HG03520 (cell line): ENCODE data around the gene CDK19.
"Not testable (repeated sequence)": the region's sequence is repeated elsewhere in the genome, so short reads cannot be mapped to it uniquely, and the experiment has no call there.

Experiments used
- ATAC-seq: cut with Tn5 transposase; IDR thresholded peaks from one replicate; pipeline ENCODE4 v1.9.1; 2021; ENCODE audit warnings: mild to moderate bottlenecking, moderate library complexity; ENCODE audit not compliant: unreplicated experiment

The CDK19 gene

DNA sequence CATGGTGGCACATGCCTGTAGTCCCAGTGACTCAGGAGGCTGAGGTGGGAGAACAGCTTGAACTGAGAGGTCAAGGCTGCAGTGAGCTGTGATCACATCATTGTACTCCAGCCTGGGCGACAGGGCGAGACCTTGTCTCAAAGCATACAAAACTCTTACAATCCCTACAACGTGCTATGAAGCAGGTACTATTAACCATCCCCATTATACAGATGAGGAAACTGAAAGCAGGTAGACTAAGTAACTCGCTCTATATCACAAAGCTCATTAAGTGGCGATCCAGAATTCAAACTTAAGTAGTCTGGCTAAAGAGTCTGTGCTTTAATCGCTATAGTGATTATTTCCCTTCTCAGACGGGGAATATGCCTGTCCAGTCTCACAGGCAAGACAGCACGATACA lies 54.7 kb downstream of the CDK19 start:
- no peak for ATAC-seq

DNA sequence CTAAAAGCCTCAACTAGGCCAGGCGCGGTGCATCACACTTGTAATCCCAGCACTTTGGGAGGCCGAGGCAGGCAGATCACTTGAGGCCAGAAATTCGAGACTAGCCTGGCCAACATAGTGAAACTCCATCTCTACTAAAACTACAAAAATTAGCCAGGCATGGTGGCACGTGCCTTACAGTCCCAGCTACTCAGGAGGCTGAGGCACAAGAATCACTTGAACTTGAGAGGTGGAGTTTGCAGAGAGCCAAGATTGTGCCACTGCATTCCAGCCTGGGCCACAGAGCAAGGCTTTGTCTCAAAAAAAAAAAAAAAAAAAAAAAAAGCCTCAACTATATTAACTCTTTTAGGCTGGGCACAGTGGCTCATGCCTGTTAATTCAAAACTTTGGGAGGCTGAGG lies 55.2 kb downstream of the CDK19 start:
- not testable (repeated sequence) for ATAC-seq

DNA sequence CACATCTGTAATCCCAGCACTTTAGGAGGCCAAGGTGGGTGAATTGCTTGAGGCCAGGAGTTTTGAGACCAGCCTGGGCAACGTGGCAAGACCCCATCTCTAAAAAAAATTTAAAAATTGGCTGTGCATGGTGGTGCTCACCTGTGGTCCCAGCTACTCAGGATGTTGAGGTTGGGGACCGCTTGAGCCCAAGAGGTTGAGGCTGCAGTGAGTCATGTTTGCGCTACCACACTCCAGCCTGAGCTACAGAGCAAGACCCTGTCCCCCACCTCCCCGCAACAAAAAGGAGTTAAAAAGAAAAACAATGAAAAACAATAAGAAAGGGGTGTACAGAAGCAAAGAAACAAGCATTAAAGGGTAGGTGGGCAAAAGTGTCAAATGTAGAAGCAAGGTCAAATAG lies 57.3 kb downstream of the CDK19 start:
- no peak for ATAC-seq

DNA sequence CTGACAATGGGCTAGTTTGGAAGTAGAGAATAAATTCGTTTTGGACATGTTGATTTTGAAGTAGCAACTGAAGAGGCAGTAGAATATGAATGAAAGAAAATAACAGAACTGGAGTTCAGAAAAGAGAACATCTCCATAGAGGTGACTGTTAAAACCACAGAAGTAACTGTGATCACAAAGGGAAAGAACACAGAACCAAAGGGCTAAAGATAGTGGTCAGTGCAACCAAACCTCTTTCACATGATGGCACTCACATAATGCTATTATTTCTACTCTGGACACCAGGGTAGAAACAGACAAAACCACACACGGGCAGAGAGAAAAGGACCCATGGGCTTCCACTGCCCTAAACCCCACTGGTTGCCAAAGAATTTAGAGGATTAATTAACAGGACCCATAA lies 58.5 kb downstream of the CDK19 start:
- ATAC-seq: no peak

DNA sequence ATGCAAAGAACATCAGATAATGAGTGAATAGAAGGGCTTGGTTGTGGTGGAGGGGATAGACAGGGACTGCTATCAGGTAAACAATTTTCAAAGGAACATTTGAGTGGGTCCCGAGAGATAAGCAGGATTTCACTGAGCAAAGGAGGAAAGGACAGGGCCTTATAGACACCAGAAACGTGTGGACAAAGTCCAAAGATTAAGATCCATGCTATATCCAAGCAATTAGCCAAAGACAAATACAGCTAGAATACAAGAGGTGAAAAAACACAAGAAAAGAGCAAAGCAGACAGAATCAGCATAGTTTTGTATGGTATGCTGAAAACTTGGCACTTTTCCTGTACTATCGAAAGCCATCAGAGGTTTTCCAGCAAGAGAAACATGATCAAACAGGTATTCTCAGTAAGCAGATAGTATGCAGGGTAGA lies 59.8 kb downstream of the CDK19 start:
- ATAC-seq: no peak

DNA sequence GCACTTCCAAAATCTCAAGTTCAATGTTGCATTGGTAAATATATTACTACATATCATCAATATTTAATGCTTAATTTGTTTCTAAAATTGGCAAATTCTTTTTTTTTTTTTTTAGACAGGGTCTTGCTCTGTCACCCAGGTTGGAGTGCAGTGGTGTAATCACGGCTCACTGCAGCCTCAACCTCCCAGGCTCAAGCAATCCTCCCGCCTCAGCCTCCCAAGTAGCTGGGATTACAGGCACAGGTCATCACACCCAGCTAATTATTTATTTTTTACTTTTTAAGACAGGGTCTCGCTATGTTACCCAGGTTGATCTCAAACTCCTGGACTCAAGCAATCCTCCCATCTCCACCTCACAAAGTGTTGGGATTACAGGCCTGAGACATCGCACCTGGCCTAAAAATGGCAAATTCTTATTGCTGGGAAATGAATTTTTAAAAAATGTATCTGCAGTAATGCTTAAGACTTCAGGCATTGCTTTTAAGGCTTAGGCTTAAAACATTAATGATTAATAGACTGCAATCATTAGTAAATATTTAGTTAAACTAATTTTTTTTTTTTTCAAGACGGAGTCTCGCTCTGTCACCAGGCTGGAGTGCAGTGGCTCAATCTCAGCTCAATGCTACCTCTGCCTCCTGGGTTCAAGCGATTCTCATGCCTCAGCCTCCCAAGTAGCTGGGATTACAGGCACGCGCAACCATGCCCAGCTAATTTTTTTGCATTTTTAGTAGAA lies 61.2 kb downstream of the CDK19 start:
- ATAC-seq: not testable (repeated sequence)

DNA sequence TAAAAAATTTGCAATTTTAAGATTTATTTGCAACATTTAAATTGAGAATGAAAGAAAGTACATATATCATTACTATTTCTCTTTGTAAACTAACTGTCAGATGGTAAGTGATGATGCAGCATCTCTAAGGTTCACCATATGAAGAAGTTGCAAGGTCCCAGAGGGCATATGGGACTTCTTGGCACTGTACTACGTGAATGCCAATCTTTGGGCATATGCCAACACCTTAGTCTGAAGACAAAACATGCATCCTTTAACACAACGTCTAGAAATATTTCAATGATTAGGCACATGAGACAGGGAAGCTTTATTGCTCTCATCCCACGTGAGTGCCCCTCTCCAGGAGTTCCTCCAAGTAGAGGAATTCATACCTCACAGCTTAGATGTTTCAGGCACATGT lies 66.8 kb downstream of the CDK19 start:
- no peak for ATAC-seq

DNA sequence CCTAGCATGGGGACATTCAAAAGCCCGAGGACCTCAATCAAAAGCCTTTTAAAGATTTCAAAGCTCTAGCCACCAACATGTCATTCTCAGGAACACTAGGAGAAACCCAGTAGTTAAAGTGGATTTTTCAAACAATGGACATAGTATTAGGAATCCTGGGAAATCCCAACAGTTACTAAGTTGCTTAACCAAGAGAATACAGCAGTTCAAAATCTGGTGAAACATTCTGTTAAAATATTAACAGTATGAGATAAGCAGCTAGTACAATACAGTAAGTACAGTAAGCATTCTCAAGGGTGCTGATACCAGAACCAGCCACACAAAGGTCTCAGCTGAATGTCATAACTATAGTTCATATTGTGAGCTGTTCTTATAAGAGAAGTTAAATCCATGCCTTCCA lies 68.6 kb downstream of the CDK19 start:
- ATAC-seq: no peak

DNA sequence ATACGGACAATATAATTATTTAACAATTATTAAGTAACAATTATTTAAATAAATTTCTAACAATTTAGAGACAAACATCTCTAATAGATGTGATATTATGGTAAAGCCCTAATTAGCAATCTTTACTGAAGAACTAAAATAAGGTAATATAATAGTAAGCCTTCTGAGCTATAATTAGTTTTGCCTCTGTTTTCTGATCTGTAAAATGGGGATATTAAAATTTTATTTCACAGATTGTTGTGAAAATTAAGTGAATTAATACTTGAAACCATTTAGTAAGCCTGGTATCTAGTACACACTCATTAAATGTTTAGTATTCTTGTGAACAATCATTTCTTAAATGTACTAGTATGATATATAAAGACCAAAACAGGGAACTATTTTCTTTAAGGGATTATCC lies 70.3 kb downstream of the CDK19 start:
- ATAC-seq: no peak

DNA sequence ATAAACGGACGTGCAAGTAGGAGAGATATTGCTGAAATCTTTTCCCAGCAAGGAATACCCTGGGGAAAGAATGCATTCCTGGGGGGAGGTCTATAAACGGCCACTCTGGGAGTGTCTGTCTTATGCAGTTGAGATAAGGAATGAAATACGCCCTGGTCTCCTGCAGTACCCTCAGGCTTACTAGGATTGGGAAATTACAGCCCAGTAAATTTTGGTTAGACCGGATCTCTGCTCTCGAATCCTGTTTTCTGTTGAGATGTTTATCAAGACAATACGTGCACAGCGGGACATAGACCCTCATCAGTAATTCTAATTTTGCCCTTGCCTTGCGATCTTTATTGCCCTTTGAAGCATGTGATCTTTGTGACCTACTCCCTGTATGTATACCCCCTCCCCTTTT lies 72.7 kb downstream of the CDK19 start:
- not testable (repeated sequence) for ATAC-seq

DNA sequence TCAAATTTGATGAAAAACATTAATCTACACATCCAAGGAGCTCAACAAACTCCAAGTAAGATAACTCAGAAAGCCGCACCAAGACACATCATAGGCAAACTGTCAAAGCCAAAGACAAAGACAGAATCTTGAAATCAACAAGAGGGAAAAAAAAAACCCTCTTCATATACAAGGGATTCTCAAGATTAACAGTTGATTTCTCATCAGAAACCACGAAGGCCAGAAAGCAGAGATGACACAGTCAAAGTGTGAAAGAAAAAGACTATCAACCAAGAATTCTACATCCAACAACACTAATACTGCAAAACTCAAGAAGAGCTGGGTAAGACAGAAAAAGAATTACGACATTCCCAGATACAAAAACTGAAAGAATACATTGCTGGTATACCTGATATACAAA lies 73.8 kb downstream of the CDK19 start:
- ATAC-seq: no peak

DNA sequence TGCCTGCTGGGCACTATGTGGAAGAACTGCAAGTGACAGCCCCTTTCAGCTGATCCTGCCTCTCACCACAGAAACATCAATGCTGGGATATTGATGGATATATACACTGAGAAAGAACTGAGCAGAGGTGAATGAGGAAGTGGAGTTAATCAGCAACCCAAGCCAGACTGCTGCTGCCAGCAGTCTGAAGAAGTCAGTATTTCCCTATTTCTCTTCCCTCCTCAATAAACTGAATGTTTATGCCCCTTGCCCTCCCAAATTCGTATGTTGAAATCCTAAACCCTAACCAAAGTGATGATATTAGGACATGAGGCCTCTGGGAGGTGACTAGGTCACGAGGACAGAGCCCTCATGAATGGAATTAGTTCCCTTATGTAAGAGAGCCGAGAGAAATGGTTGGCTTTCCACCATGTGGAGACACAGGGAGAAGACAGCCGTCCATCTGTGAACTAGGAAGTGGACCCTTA lies 76.3 kb downstream of the CDK19 start:
- no peak for ATAC-seq

DNA sequence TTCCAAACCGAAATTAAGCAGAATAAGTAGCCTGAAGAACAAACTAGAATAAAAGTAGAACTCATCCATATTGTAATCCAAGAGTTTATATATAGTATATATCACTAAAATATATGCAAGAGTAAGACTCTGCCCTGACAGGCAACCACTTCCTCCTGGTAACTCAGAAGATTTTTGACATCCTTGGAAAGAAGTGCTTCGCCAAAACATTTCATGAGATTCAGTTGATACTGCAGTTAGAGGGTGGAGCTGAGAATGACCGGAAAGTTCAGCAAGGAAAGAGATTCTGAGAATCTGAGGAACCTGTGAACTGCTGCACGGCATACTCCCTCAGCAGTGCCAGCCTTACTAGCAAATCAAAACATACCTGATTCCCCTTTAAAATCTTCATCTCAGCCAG lies 79.6 kb downstream of the CDK19 start:
- ATAC-seq: no peak

DNA sequence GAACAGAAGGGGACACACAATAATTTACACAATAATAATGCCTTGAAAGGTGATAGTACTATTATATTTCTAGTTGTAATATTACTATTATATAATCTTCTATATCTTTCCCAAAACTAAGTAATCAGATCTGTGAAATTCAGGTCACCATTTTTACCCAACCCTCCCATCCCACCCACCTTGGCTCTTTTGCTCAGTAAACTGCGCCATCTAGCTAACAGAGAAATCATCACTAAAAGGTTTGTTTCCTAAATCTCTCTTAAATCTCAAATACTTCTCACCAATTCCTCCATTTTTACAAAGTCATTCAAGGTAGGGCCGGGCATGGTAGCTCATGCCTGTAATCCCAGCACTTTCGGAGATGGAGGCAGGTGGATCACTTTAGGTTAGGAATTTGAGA lies 83.4 kb downstream of the CDK19 start:
- no peak for ATAC-seq

DNA sequence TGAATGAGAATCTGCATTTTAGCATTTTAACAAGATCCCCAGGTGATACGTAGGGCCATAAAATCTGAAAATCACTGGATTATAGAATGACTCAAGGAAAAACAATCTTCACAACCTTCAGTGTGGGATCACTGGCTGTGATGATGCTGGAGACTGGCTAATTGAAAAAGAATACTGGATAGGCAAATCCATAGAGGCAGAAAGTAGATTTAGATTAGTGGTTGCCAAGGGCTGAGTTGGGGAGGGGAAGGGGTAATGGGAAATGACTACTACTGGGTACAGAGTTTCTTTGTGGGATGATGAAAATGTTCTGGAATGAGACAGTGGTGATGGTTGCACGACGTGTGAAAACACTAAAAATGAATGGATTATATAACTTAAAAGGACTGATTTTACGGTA lies 84.1 kb downstream of the CDK19 start:
- no peak for ATAC-seq

DNA sequence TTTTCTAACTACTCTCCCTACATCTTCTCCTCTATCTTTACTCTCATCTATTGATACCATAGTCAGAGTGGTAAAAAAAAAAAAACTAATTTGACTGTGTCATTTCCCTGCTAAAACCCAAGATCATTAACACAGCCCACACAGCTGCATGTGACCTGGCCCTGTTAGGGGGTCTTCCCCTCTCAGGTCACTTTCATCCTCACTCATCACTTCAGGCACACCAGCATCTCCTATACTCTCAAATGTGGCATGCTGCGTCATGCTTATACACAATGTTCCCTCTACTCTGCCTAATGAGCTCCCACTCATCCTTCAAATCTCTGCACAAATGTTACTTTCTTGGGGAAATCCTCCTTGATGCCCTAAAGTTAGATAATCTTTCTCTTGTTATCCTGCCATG lies 86.8 kb downstream of the CDK19 start:
- ATAC-seq: peak; percentile 73

DNA sequence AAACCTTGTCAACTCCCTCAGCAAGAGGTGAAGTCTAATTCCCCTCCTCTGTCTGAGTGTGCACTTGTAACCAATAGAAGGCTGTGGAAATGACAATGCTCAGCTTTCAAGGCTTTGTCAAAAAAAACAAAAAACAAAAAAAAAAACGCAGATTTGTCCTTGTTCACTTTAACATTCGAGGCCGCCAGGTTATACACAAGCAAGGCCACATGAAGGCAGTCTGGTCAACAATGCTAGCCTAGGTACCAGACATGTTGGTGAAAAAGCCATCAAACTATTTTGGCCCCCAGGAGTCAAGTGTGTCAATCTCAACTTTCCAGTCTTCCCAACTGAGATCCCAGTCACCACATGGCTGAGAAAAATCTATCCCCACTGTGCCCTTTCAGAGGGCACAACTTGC lies 92.3 kb downstream of the CDK19 start:
- ATAC-seq: no peak

DNA sequence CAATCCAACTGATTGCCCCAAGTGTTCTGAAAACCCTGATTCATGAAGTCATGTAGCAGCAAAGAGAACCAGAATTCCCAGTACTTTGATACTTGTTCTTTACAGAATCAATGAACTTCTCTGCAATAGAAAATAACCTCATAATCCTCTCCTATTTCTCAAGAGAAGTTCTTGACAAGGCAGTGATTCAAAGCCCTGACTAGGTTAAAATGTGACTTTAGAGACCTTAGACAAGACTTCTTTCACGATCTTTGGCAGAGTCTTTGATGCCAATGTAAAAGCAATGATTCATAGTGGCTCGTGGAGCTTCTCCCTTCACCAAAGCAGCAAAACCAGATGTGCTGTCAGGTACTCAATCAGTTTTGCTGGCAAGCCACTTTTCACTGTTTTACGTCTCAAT lies 95.2 kb downstream of the CDK19 start:
- ATAC-seq: no peak

DNA sequence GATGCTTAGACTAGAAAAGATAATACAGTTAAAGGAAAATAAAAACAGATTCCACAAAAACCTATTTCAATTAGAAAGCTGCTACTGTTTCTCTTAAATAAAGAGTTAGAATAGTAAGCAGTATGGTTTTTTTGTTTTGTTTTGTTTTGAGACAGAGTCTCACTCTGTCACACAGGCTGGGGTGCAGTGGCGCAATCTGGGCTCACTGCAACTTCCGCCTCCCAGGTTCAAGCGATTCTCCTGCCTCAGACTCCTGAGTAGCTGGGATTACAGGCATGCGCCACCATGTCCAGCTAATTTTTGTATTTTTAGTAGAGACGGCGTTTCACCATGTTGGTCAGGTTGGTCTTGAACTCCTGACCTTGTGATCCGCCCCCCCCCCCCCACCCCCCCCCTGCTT lies 95.7 kb downstream of the CDK19 start:
- ATAC-seq: not testable (repeated sequence)

DNA sequence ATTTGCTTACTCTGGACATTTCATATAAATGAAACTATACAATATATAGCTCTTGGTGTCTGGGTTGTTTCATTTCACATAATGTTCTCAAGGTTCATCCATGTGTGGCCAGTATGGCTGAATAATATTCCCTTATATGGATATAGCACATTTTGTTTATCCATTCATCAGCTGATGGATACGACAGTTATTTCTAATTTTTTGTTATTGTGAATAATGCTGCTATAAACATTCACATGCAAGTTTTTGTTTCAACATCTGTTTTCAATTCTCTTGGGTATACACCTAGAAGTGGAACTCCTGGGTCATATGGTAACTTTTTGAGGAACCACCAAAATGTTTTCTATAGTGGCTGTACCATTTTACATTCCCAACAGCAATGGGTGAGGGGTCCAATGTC lies 101.1 kb downstream of the CDK19 start:
- ATAC-seq: no peak

DNA sequence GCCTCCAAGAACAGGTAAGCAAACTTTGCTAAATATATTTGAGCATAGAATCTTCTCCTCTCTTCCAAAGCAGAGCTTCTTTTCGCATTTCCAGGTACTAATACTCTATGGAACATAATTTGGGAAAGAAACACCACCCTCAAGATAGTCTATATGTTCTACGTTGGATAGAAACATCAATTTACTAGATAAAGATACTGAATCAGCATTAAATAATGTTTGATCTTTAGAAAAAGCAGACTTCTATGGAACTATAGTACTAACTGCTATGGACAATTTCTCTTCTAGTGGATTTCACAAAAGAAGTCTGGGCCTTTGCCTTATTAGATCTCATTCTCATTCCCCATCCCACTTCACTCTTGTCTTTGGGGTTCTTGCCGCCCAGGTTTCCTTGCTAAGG lies 103.0 kb downstream of the CDK19 start:
- ATAC-seq: no peak

DNA sequence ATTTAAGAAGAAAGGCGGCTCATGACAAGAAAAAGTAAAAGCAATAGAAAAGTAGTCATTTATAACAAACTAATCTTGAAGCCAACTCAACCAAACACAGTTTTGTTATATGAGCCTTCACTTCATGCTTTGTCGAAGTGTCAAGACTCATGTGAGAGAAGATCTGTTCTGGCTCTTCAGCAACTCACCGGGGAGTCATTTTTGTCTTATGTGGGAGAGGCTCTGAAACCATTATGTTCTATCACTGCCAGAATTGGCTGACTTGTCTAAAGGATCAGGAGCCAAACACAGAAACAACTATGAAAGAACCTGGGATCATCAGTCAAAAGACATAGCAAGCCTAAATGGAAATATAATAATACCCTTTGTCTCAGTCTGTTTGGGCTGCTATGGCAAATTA lies 105.2 kb downstream of the CDK19 start:
- no peak for ATAC-seq

DNA sequence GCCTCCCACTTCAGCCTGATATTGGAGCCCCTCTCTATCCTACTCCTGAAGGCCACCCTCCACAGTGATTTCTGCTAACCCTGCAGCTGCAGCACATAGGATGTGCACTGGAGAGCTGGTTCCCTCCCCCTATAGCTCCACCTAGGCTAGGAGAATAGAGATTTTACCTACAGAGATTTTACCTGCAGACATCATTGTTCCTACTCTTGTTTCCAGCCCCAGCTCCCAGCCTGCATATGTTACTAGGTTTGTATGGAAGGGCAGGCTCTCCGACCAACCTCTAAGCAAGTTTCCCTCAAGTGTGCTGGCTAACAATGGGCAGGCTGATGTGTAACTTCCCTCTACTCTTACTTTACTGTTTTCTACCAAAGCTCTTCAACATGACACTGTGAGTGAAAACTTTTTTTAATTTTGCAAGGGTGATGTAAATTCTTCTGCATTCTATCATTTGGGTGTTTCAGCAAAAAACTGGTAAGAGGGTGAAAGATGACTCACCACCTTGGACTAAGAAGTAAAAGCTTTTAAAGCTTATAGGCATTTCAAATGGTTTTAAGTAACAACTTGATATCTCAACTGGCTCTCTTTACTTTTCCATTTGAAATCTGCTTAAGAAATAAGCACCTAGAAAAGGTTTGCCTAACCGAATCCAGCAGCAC lies 106.8 kb downstream of the CDK19 start:
- ATAC-seq: no peak
